Vagina (tissue), 2 donors: ENCODE data around the gene ARPC5L.

ENCODE experiments used
- POLR2A ChIP-seq, 2 donors: fragments of 450-650 bp; IDR thresholded peaks; one replicate each; pipeline ENCODE4 v1.6.1; 2017; ENCODE audit warnings: antibody characterized with exemption in 2 of 2, mild to moderate bottlenecking in 2 of 2, moderate library complexity in 2 of 2
- POLR2AphosphoS5 ChIP-seq, 2 donors: sonication (generic); formaldehyde crosslinking; IDR thresholded peaks; one replicate each; pipeline ENCODE4 v1.9.0; 2017; ENCODE audit warnings: antibody characterized with exemption in 2 of 2, mild to moderate bottlenecking in 2 of 2, low read depth in 1 of 2; ENCODE audit not compliant: insufficient read depth in 1 of 2
- TF ChIP-seq, protein P1 (sequence below), 3 experiments: fragments of 450-650 bp in 2 of 3; fragments of 200-600 bp in 1 of 3; sonication (generic) in 1 of 3; IDR thresholded peaks; one replicate each; pipeline ENCODE4 v1.5.1; 2017 to 2019; ENCODE audit warnings: antibody characterized with exemption in 3 of 3, mild to moderate bottlenecking in 2 of 3, moderate library complexity in 2 of 3

DNA sequence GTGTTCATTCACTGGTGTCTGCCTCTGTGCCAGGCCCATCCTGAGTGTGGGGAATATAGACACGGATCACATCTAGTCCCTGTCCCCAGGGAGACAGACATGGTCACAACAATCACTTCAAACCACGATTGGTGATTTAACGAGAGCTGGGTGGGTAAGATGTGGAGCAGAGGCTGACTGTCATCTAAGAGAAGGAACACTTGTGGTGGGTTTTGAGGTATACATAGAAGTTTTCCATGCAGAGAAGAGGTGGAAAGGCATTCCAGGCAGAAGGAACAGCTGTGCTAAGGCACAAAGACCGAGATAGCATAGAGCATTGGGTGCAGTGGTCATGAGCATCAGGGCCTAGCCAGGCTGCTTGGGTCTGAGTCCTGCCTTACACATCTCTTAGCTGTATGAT lies 31.3 kb upstream of the ARPC5L start:
- TF ChIP-seq, protein P1, sequence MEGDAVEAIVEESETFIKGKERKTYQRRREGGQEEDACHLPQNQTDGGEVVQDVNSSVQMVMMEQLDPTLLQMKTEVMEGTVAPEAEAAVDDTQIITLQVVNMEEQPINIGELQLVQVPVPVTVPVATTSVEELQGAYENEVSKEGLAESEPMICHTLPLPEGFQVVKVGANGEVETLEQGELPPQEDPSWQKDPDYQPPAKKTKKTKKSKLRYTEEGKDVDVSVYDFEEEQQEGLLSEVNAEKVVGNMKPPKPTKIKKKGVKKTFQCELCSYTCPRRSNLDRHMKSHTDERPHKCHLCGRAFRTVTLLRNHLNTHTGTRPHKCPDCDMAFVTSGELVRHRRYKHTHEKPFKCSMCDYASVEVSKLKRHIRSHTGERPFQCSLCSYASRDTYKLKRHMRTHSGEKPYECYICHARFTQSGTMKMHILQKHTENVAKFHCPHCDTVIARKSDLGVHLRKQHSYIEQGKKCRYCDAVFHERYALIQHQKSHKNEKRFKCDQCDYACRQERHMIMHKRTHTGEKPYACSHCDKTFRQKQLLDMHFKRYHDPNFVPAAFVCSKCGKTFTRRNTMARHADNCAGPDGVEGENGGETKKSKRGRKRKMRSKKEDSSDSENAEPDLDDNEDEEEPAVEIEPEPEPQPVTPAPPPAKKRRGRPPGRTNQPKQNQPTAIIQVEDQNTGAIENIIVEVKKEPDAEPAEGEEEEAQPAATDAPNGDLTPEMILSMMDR (IDR thresholded peaks at IDR 0.05) = no peak
- TF ChIP-seq POLR2A (IDR thresholded peaks at IDR 0.05) (no peak), POLR2AphosphoS5 (IDR thresholded peaks at IDR 0.05; ENCODE audit: insufficient read depth in 1 of 2, low read depth in 1 of 2) (no peak)
